NOMO-1 (cell line): ENCODE results near the gene PCBP2.
"Not testable (repeated sequence)": the region's sequence is repeated elsewhere in the genome, so short reads cannot be mapped to it uniquely, and the experiment has no call there.

Experiments
- DNase-seq, 2 experiments: peaks; one replicate each; lab custom pipeline; 2025; ENCODE audit not compliant: unreplicated experiment in 2 of 2; lab: John Stamatoyannopoulos, UW

PCBP2 gene

GRCh38 chr12:53467880-53468279, 16.0 kb downstream of the PCBP2 start:
- no peak for DNase-seq

- no peak for DNase-seq
Measured at GRCh38 chr12:53468282-53468681, 16.4 kb downstream of the PCBP2 start.

DNA sequence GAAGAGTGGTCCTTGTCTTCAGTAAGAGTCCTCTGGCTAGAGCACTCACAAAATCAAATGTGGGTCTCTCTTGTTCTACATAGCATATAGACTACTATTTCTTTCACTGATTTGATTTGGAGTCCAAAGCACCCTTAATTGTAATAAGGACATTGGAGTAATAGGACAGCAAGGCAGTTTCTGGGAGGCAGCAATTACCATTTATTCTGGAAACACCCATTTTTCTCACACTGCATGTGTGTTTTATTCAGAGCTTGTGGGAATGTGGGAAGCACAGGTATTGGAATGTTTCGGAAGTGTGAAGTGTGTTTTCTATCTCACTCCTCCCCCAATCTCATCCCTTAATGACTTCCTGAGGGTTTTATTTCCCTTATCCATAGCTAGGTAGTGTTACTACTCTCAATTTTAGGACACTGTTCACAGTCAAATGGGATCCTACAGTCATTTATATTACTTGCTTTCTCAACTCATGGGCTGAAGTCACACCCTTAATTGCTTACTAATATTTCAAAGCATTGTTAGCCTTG, 20.2 kb downstream of the PCBP2 start:
- DNase-seq, result no peak

DNA sequence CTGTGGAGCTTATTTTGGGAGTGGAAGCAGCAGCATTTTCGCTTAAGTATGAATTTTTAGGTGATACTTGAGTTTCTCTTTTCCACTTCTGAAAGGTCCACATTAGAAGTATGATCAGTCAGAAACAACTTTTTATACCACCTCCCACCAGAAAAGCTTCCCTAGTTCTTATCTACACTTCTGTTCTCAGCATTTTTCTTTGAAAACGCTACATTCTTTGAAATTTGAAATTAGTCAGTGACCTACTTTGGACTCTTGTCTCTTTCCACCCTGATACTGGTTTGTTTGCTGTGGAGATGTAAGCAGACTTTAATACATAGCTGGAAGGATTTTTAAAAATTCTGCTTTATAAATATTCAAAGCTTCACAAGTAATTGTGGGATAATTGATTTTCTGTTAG, 22.2 kb downstream of the PCBP2 start:
- no peak for DNase-seq

GRCh38 chr12:53474819-53475218, 22.9 kb downstream of the PCBP2 start:
- no peak for DNase-seq

DNA sequence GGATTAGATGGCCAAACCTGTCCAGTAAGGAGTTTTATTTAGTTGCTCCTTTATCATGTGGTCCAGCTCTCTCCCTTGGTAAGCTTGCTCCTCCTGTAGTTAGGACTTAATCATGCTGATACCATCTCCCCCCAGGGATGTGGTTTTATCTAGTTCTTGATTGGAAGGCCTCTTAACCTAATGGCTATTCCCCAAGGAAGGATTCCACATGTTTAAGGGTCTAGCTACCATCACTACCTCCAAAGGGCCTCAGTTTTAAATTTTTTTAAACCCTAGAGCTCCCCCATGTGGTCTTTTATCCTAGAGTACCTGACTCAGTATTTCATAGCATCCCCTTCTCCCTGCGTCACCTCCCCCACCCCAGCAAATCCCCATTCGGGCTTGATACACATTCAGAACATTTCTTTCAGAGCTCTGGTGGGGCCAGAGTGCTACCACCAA, 24.9 kb downstream of the PCBP2 start:
- no peak for DNase-seq

DNA sequence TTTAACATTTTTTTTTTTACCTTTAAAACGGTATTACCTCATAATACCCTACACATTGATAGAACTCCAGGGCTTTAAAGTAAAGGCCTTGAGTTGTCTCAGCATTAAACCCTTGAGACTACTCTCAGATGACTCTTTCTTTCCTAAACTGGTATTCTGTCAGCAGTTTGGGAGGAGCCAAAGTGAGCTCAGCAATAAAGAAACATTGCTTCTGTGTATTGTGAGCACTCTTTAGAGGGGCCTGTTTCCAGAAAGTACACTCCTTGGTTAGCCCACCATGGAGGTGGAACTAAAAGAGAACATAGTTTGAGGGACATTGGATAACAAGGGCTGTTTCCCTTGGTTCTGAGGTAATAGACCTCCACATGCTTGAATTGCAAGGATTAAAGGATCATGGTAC, 27.0 kb downstream of the PCBP2 start:
- no peak for DNase-seq

DNA sequence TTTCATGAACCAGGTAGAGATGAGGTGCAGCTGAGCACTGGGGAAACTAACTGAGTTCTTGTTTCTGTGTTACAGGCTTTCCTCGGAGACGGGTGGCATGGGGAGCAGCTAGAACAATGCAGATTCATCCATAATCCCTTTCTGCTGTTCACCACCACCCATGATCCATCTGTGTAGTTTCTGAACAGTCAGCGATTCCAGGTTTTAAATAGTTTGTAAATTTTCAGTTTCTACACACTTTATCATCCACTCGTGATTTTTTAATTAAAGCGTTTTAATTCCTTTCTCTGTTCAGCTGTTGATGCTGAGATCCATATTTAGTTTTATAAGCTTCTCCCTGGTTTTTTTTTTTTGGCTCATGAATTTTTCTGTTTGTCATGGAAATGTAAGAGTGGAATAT, 27.4 kb downstream of the PCBP2 start:
- DNase-seq, result no peak

DNA sequence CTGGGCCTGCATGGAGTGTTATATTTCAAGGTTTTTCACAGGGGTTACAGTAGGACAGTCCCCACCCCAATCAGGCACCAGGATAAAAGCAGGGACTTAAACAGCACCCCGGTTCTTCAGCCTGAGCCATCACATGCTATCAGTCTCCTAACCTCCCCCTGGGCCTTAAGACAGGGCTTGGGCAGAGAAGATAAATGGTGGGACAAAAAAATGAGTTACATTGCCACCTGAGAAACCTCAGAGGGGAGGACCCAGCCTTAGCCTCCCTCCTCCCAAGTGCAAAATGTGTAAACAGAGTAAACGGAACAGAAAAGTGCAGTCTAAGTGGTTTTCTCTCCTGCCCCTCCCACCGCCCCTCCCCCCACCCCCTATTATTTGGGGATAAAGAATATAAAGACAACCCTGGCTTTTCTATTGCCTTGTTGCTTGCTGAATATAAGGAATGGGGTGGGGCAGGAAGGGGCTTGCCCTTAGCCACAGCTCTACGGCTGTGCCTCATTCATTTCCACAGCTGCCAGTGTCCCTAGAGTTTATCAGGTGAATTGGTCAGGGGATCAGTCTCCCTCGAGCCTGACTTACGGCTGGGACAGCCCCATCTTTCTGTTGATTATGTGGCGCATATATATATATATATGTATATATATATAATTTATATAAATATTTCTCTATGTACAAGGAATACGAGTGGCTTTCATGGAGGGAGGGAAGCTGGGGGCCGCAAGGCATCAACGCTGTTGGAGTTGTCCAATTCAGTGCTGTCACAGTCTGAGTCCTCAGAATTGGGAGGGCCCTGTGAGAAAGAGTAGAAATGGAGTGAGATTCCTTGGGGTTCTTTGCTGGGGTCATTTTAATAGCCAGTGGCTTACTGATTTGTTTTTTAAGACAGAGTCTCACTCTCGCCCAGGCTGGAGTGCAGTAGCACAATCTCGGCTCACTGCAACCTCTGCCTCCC, 28.9 kb downstream of the PCBP2 start:
- no peak for DNase-seq

DNA sequence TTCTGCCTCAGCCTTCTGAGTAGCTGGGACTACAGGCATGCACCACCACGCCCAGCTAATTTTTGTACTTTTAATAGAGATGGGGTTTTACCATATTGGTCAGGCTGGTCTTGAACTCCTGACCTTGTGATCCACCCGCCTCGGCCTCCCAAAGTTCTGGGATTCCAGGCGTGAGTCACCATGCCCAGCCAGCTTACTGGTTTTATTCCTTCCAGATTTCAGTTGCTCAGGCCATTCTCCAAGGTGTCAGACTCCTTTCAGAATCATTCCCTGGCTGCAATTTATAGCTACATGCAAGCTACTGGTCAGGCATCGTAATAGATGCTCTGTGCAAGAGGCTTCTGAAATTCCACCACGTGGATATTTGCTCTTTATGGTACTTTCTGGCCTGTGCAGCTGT, 29.6 kb downstream of the PCBP2 start:
- DNase-seq, result not testable (repeated sequence)

DNA sequence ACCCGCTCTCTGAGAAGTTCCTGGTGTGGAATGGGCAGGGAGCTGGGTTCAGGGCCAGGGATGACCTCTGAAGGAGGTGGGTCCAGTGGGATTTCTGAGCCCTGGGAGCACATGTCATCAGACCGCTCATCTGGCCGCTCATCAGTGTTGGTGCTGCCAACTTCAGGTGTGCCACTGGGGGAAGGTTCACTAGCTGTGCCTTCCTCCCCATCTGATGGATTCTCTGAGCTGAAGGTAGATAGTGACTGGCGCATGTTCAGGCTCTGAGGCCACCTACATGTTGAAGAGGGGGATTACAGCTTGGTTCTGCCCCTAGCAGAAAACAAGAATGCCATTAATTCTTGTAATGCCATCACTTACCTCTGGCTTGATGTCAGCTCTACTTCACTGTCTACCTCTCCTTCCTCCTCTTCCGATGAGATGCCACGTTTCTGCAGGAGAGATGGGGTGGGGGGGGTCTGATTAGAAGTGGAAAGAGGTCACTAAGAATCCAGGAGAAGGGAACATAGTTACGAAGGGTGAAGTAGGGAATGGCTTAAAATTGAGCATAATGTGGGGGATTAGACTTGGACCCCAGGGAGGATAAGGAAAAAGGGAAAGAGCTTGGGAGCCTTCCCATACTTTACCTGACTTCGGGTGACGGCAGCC, 30.2 kb downstream of the PCBP2 start:
- DNase-seq, result no peak

- no peak for DNase-seq
Measured at GRCh38 chr12:53482626-53483168, 30.8 kb downstream of the PCBP2 start.

GRCh38 chr12:53483225-53483978, 31.5 kb downstream of the PCBP2 start:
- no peak for DNase-seq

GRCh38 chr12:53483979-53484377, 32.1 kb downstream of the PCBP2 start:
- DNase-seq, result no peak

DNA sequence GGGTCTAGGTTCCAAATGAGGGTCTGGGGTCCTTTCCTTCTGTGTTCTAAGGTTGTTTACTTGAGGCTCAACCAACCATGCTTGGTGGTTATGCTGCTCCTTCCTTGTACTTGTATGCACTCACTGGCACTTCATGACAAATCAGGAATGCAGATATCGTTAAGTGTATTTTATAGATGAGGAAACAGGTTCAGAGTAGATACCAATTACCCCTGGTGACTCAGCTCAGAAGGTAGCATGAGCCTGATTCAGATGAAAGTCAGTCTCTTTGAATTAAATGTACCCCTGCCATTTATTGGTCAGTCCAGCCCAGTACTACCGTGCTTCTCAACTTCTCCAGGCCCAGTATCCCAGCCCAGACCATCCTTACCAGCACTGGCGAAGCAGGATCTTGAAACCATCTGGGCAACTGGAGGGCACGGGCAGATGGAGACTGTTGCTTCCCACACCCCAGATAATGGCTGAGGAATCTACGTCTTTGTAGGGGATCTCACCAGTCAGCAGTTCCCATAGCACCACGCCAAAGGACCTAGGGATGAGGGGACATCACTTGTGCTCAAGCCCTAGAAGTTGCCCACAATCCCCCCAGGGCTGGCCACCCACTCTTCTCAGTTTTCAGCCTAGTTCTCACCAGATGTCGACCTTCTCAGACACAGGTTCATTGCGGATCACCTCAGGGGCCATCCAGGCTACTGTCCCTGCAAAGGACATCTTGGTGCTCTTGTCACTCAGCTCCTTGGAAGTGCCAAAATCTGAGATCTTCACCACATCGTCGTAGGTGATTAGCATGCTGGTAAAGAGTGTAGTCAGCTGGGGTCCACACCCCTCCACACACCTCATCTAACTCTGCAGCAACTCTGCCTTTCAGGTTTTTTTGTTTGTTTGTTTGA, 33.0 kb downstream of the PCBP2 start:
- no peak for DNase-seq

- DNase-seq, result no peak
Measured at GRCh38 chr12:53485955-53486735, 34.2 kb downstream of the PCBP2 start.

- no peak for DNase-seq
Measured at GRCh38 chr12:53486736-53487487, 35.0 kb downstream of the PCBP2 start.

GRCh38 chr12:53489242-53489864, 37.5 kb downstream of the PCBP2 start:
- DNase-seq, result no peak
